Astrocyte of the cerebellum (primary cell): Measurements from ENCODE around the gene ZNF652.
A peak's percentile ranks its signal among the peaks of the same experiment; 100 is the strongest.
"Not testable (repeated sequence)": the region's sequence is repeated elsewhere in the genome, so short reads cannot be mapped to it uniquely, and the experiment has no call there.

Experiments used
- DNase-seq: peaks from one replicate; pipeline ENCODE4 v3.0.0-alpha.2; 2011; ENCODE audit warnings: low read depth
- H3K4me3 ChIP-seq: 2 replicates; pipeline ENCODE4 v1.5.1; 2011; ENCODE audit warnings: mild to moderate bottlenecking, low read depth, low read length, moderate library complexity
- CTCF ChIP-seq: IDR thresholded peaks from 2 replicates; pipeline ENCODE4 v1.5.1; 2012; ENCODE audit warnings: low read length, low read depth, moderate library complexity, mild to moderate bottlenecking; ENCODE audit errors: missing control alignments
- in situ Hi-C: cut with HindIII; loops from 2 replicates; pipeline ENCODE4 v1.10.0; 2017; ENCODE audit warnings: low sequenced_read_pairs

The ZNF652 gene

GRCh38 chr17:49290690-49291359, 71.2 kb downstream of the ZNF652 start:
- no peak overlapping the region for H3K4me3 ChIP-seq
- in situ Hi-C loops, result no loop called here
- peak; percentile 8 for DNase-seq
- TF ChIP-seq CTCF, result peak; percentile 78

GRCh38 chr17:49288388-49288787, 73.7 kb downstream of the ZNF652 start:
- TF ChIP-seq CTCF, result no peak

GRCh38 chr17:49287481-49287880, 74.6 kb downstream of the ZNF652 start:
- no peak for DNase-seq
- TF ChIP-seq CTCF, result no peak
- H3K4me3 ChIP-seq, result no peak overlapping the region
- in situ Hi-C loops, result loop anchor here (5.0 kb wide), 2 partner anchors 60 to 100 kb away; no protein-coding TSS in a partner anchor

More at GRCh38 chr17:49288388-49288787, 73.7 kb downstream of the ZNF652 start:
- DNase-seq, result no peak
- in situ Hi-C loops, result loop anchor here (5.0 kb wide), 2 partner anchors 61 to 99 kb away; no protein-coding TSS in a partner anchor
- no peak overlapping the region for H3K4me3 ChIP-seq

- not testable (repeated sequence) for DNase-seq
These were observed 75.6 kb downstream of the ZNF652 start for GRCh38 chr17:49286261-49286973.

GRCh38 chr17:49285716-49286115, 76.3 kb downstream of the ZNF652 start:
- no peak overlapping the region for H3K4me3 ChIP-seq
- in situ Hi-C loops, result loop anchor here (5.0 kb wide), 2 partner anchors 58 to 102 kb away; no protein-coding TSS in a partner anchor
- no peak for TF ChIP-seq CTCF
- no peak for DNase-seq

More at GRCh38 chr17:49286261-49286973, 75.6 kb downstream of the ZNF652 start:
- not testable (repeated sequence) for H3K4me3 ChIP-seq
- in situ Hi-C loops, result loop anchor here (5.0 kb wide), 2 partner anchors 59 to 101 kb away; no protein-coding TSS in a partner anchor

GRCh38 chr17:49280918-49281317, 81.1 kb downstream of the ZNF652 start:
- in situ Hi-C loops, result no loop called here
- TF ChIP-seq CTCF, result no peak
- DNase-seq, result no peak
- H3K4me3 ChIP-seq, result no peak overlapping the region

- H3K4me3 ChIP-seq, result no peak overlapping the region
- in situ Hi-C loops, result no loop called here
- TF ChIP-seq CTCF, result no peak
- DNase-seq, result no peak
These were observed 82.0 kb downstream of the ZNF652 start for GRCh38 chr17:49280061-49280460.

GRCh38 chr17:49279263-49280015, 82.6 kb downstream of the ZNF652 start:
- DNase-seq, in situ Hi-C loops, H3K4me3 ChIP-seq: not testable (repeated sequence)
